ENCODE results near the gene PGF. TPM values are rescaled to one million over a fixed set of nuclear protein-coding genes. Genes with fewer than 3 reads are reported as not detected.
A peak's percentile ranks its signal among the peaks of the same experiment; 100 is the strongest.

The PGF gene
- total and polyA plus RNA-seq, 2 of the 13 experiments (the other 11 are each of a cell fraction or from before 2014, with no cell fraction given) = 10.7 to 27.5 TPM

- no peak for TF ChIP-seq NR2F2 (IDR thresholded peaks at IDR 0.05; ENCODE audit: borderline replicate concordance, low read depth)
- TF ChIP-seq STAG1 (CRISPR knock-in tag; IDR thresholded peaks at IDR 0.05) = 0 out of 2 replicates have a peak, but pooled peaks have one; percentile 2
- no peak for TF ChIP-seq ZFP1 (CRISPR knock-in tag; IDR thresholded peaks at IDR 0.05)
- TF ChIP-seq HINFP (CRISPR knock-in tag; IDR thresholded peaks at IDR 0.05; ENCODE audit: low read depth) = no peak
- peak; percentile 80; the same call in 1 of the 2 replicates for TF ChIP-seq UBTF (CRISPR knock-in tag; IDR thresholded peaks at IDR 0.05)
- TF ChIP-seq ZNF468 (CRISPR knock-in tag; IDR thresholded peaks at IDR 0.05) = 0 out of 2 replicates have a peak, but pooled peaks have one; percentile 15
- peak; percentile 89 for TF ChIP-seq ZFX (CRISPR knock-in tag; IDR thresholded peaks at IDR 0.05; ENCODE audit: low read depth)
- TF ChIP-seq JUND (CRISPR knock-in tag; IDR thresholded peaks at IDR 0.05) = peak; percentile 64
- TF ChIP-seq, protein P1, sequence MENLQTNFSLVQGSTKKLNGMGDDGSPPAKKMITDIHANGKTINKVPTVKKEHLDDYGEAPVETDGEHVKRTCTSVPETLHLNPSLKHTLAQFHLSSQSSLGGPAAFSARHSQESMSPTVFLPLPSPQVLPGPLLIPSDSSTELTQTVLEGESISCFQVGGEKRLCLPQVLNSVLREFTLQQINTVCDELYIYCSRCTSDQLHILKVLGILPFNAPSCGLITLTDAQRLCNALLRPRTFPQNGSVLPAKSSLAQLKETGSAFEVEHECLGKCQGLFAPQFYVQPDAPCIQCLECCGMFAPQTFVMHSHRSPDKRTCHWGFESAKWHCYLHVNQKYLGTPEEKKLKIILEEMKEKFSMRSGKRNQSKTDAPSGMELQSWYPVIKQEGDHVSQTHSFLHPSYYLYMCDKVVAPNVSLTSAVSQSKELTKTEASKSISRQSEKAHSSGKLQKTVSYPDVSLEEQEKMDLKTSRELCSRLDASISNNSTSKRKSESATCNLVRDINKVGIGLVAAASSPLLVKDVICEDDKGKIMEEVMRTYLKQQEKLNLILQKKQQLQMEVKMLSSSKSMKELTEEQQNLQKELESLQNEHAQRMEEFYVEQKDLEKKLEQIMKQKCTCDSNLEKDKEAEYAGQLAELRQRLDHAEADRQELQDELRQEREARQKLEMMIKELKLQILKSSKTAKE (CRISPR knock-in tag; IDR thresholded peaks at IDR 0.05; ENCODE audit: borderline replicate concordance) = no peak
- TF ChIP-seq ZNF776 (CRISPR knock-in tag; IDR thresholded peaks at IDR 0.05) = 0 out of 2 replicates have a peak, but pooled peaks have one; percentile 50
- TF ChIP-seq PHF8 (CRISPR knock-in tag; IDR thresholded peaks at IDR 0.05) = peak; percentile 87
- TF ChIP-seq, protein P2, sequence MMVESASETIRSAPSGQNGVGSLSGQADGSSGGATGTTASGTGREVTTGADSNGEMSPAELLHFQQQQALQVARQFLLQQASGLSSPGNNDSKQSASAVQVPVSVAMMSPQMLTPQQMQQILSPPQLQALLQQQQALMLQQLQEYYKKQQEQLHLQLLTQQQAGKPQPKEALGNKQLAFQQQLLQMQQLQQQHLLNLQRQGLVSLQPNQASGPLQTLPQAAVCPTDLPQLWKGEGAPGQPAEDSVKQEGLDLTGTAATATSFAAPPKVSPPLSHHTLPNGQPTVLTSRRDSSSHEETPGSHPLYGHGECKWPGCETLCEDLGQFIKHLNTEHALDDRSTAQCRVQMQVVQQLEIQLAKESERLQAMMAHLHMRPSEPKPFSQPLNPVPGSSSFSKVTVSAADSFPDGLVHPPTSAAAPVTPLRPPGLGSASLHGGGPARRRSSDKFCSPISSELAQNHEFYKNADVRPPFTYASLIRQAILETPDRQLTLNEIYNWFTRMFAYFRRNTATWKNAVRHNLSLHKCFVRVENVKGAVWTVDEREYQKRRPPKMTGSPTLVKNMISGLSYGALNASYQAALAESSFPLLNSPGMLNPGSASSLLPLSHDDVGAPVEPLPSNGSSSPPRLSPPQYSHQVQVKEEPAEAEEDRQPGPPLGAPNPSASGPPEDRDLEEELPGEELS (CRISPR knock-in tag; IDR thresholded peaks at IDR 0.05) = no peak
- no peak for TF ChIP-seq DNMT1 (CRISPR knock-in tag; IDR thresholded peaks at IDR 0.05)
- TF ChIP-seq HDAC1 (CRISPR knock-in tag; IDR thresholded peaks at IDR 0.05) = peak; percentile 85
- 0 out of 2 replicates have a peak, but pooled peaks have one; percentile 35 for TF ChIP-seq NR2C2 (CRISPR knock-in tag; IDR thresholded peaks at IDR 0.05; ENCODE audit: borderline replicate concordance)
- no peak for TF ChIP-seq ZNF878 (CRISPR knock-in tag; IDR thresholded peaks at IDR 0.05)
- TF ChIP-seq POLR2A (IDR thresholded peaks at IDR 0.05; ENCODE audit: insufficient read depth in 1 of 2, low read depth in 2 of 2, low read length in 2 of 2) = peak; percentile 69 to 73
- peak; percentile 58; the same call in 1 of the 2 replicates for TF ChIP-seq DMAP1 (CRISPR knock-in tag; IDR thresholded peaks at IDR 0.05)
- TF ChIP-seq, protein P3, sequence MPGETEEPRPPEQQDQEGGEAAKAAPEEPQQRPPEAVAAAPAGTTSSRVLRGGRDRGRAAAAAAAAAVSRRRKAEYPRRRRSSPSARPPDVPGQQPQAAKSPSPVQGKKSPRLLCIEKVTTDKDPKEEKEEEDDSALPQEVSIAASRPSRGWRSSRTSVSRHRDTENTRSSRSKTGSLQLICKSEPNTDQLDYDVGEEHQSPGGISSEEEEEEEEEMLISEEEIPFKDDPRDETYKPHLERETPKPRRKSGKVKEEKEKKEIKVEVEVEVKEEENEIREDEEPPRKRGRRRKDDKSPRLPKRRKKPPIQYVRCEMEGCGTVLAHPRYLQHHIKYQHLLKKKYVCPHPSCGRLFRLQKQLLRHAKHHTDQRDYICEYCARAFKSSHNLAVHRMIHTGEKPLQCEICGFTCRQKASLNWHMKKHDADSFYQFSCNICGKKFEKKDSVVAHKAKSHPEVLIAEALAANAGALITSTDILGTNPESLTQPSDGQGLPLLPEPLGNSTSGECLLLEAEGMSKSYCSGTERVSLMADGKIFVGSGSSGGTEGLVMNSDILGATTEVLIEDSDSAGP (CRISPR knock-in tag; IDR thresholded peaks at IDR 0.05; ENCODE audit: borderline replicate concordance) = peak; percentile 98
- TF ChIP-seq NFYB (CRISPR knock-in tag; IDR thresholded peaks at IDR 0.05) = peak; percentile 84
- peak; percentile 46; the same call in 1 of the 2 replicates for TF ChIP-seq ZNF350 (CRISPR knock-in tag; IDR thresholded peaks at IDR 0.05; ENCODE audit: borderline replicate concordance, low read depth)
Measured at GRCh38 chr14:74922752-74923401, 32.5 kb downstream of the PGF start, which contains the start of gene RPS6KL1 (continued).
